ENCODE data around the gene COPZ2. TPM values are rescaled to one million over a fixed set of nuclear protein-coding genes. Genes with fewer than 3 reads are reported as not detected.
"Not testable (repeated sequence)": the region's sequence is repeated elsewhere in the genome, so short reads cannot be mapped to it uniquely, and the experiment has no call there.

Gene COPZ2
- total and polyA plus RNA-seq, 8 donors: 18.8 to 48.6 (median 24.2) TPM

DNA sequence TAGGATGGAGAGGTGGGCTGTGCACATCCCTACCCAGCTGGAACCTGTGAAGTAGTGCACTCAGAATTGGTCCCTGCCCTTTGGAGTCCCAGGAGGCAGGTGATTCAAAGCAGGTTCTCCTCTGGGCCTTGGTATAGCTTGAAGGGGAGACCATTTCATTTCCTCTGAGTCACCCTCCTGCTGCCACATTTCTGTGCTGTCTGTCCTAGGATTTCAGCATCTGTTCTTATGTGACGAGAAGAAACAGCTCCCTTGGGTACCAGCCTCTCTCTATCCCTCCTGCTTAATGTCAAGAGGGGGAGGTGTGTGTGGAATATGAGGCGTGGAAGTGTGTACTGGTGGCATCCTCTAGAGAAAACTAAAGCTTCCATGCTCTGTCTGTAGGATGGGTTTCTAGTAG lies 5.6 kb upstream of the COPZ2 start:
- peaks cover 0 to 16% of the 10 kb centered on the region in 2 donors for H3K4me1 ChIP-seq
- DNase-seq: no peak
- no peaks in the 10 kb centered on the region for H3K36me3 ChIP-seq
- no peak for ATAC-seq
- TF ChIP-seq CTCF (IDR thresholded peaks at IDR 0.05): no peak
- H3K27me3 ChIP-seq: peaks cover 0 to 27% of the 10 kb centered on the region in 2 donors
- no peak overlapping the region for H3K27ac ChIP-seq
- no peaks in the 10 kb centered on the region for H3K9me3 ChIP-seq
- intact Hi-C loops (cut with DNase I): no loop called here
- H3K4me3 ChIP-seq: no peak overlapping the region

- Histone ChIP-seq H3K9me3 (no peaks in the 10 kb centered on the region), H3K4me1 (peaks cover 8% of the 10 kb centered on the region in 2 donors), H3K27me3 (peaks cover 0 to 54% of the 10 kb centered on the region in 2 donors), H3K36me3 (no peaks in the 10 kb centered on the region), H3K27ac (no peak overlapping the region), H3K4me3 (no peak overlapping the region)
- no peak for ATAC-seq
- DNase-seq: no peak
- intact Hi-C loops (cut with DNase I): no loop called here
- TF ChIP-seq CTCF (IDR thresholded peaks at IDR 0.05): no peak
Measured at GRCh38 chr17:48038687-48039086, 1.1 kb upstream of the COPZ2 start.

GRCh38 chr17:48037838-48038323 lies 284 bp upstream of the COPZ2 start:
- intact Hi-C loops (cut with DNase I): no loop called here
- Histone ChIP-seq H3K36me3 (no peaks in the 10 kb centered on the region), H3K4me3 (peak overlapping the region in 1 of 2 donors; percentile 55), H3K9me3 (no peaks in the 10 kb centered on the region), H3K27ac (no peak overlapping the region), H3K4me1 (peaks cover 8% of the 10 kb centered on the region in 2 donors), H3K27me3 (peaks cover 0 to 54% of the 10 kb centered on the region in 2 donors)
- ATAC-seq (no peak), DNase-seq (peak in 1 of 4 donors; percentile 24)
- no peak for TF ChIP-seq CTCF (IDR thresholded peaks at IDR 0.05)

DNA sequence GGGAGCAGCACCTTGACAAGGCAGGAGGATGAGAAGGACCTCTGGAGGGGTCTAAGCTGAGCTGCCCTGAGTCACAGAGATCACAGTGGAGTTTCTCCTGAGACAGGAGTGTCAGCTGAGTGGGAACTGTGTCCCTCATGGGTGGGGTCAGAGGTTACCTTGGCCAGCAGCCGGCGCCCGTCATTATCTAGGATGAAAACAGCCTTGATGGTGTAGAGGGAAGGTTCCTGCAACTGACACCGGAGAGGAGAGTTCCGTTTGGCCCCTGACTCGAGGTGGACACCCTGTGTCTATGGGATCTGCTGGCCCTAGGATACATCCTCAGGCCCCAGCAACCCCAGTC lies 933 bp downstream of the COPZ2 start:
- TF ChIP-seq CTCF (IDR thresholded peaks at IDR 0.05): no peak
- Histone ChIP-seq H3K9me3 (no peaks in the 10 kb centered on the region), H3K27me3 (peaks cover 0 to 54% of the 10 kb centered on the region in 2 donors), H3K27ac (no peak overlapping the region), H3K36me3 (no peaks in the 10 kb centered on the region), H3K4me3 (peak overlapping the region; percentile 55 to 56), H3K4me1 (peaks cover 8% of the 10 kb centered on the region in 2 donors)
- intact Hi-C loops (cut with DNase I): no loop called here
- ATAC-seq (no peak), DNase-seq (no peak)

- intact Hi-C loops (cut with DNase I); H3K36me3 ChIP-seq; H3K9me3 ChIP-seq; DNase-seq; H3K4me1 ChIP-seq; H3K27ac ChIP-seq; ATAC-seq; H3K4me3 ChIP-seq: not testable (repeated sequence)
- H3K27me3 ChIP-seq: peaks cover 0 to 42% of the 10 kb centered on the region in 2 donors
Measured at GRCh38 chr17:48034734-48035133, 2.9 kb downstream of the COPZ2 start.

- no peaks in the 10 kb centered on the region for H3K36me3 ChIP-seq
- H3K4me1 ChIP-seq: peaks cover 4 to 6% of the 10 kb centered on the region in 2 donors
- peaks cover 0 to 17% of the 10 kb centered on the region in 2 donors for H3K27me3 ChIP-seq
- H3K9me3 ChIP-seq: no peaks in the 10 kb centered on the region
- no peak for TF ChIP-seq CTCF (IDR thresholded peaks at IDR 0.05)
- DNase-seq: no peak
- H3K4me3 ChIP-seq: no peak overlapping the region
- intact Hi-C loops (cut with DNase I): no loop called here
- no peak overlapping the region for H3K27ac ChIP-seq
- ATAC-seq: no peak
Measured at GRCh38 chr17:48031966-48032365, 5.6 kb downstream of the COPZ2 start.
